HEK293T (cell line): ENCODE data around the gene URB1.
"Not testable (repeated sequence)": the region's sequence is repeated elsewhere in the genome, so short reads cannot be mapped to it uniquely, and the experiment has no call there.

ENCODE experiments used
- CTCF ChIA-PET: fragments of 350-600 bp; formaldehyde crosslinking; extraction: SDS; loops from one replicate; lab custom pipeline; 2021; ENCODE audit warnings: antibody characterized with exemption, inconsistent platforms; lab: Yijun Ruan, JAX
- POLR2A ChIA-PET: fragments of 350-600 bp; formaldehyde crosslinking; extraction: SDS; loops from one replicate; lab custom pipeline; 2020; ENCODE audit warnings: antibody characterized with exemption, inconsistent platforms; lab: Yijun Ruan, JAX
- DNase-seq: peaks from one replicate; pipeline ENCODE4 v3.0.0; 2012; ENCODE audit warnings: mixed read lengths; ENCODE audit errors: extremely low spot score
- ARNT ChIP-seq: fragments of 450-650 bp; IDR thresholded peaks from 2 replicates; pipeline ENCODE4 v1.6.1; 2017; ENCODE audit warnings: mild to moderate bottlenecking
- BHLHE40 ChIP-seq: fragments of 450-650 bp; IDR thresholded peaks from 2 replicates; pipeline ENCODE4 v1.6.1; 2016; ENCODE audit warnings: mild to moderate bottlenecking, moderate library complexity, borderline replicate concordance
- CTBP1 ChIP-seq: fragments of 450-650 bp; IDR thresholded peaks from 2 replicates; pipeline ENCODE4 v1.6.1; 2016; ENCODE audit warnings: borderline replicate concordance
- ELF4 ChIP-seq: fragments of 450-650 bp; IDR thresholded peaks from 2 replicates; pipeline ENCODE4 v1.6.1; 2017; ENCODE audit warnings: antibody characterized with exemption
- FOXA1 ChIP-seq: fragments of 450-650 bp; IDR thresholded peaks from 2 replicates; pipeline ENCODE4 v1.6.1; 2016; ENCODE audit warnings: mild to moderate bottlenecking
- FOXK2 ChIP-seq: fragments of 450-650 bp; IDR thresholded peaks from 2 replicates; pipeline ENCODE4 v1.6.1; 2016; ENCODE audit warnings: mild to moderate bottlenecking
- FOXM1 ChIP-seq: fragments of 450-650 bp; IDR thresholded peaks from 2 replicates; pipeline ENCODE4 v1.6.1; 2017; ENCODE audit warnings: mild to moderate bottlenecking, borderline replicate concordance
- HDGF ChIP-seq: fragments of 450-650 bp; IDR thresholded peaks from 2 replicates; pipeline ENCODE4 v1.6.1; 2017; ENCODE audit warnings: antibody characterized with exemption, borderline replicate concordance
- L3MBTL2 ChIP-seq: fragments of 450-650 bp; conservative IDR thresholded peaks from 2 replicates; pipeline ENCODE4 v1.6.1; 2016; ENCODE audit warnings: mild to moderate bottlenecking
- LEF1 ChIP-seq: fragments of 450-650 bp; IDR thresholded peaks from 2 replicates; pipeline ENCODE4 v1.6.1; 2017; ENCODE audit warnings: mild to moderate bottlenecking, borderline replicate concordance
- NFRKB ChIP-seq: fragments of 450-650 bp; IDR thresholded peaks from 2 replicates; pipeline ENCODE4 v1.6.1; 2016; ENCODE audit warnings: mild to moderate bottlenecking, moderate library complexity
- PKNOX1 ChIP-seq: fragments of 450-650 bp; IDR thresholded peaks from 2 replicates; pipeline ENCODE4 v1.6.1; 2016
- SP1 ChIP-seq: fragments of 450-650 bp; IDR thresholded peaks from 2 replicates; pipeline ENCODE4 v1.6.1; 2017
- SUZ12 ChIP-seq: fragments of 450-650 bp; IDR thresholded peaks from 2 replicates; pipeline ENCODE4 v1.6.1; 2016; ENCODE audit warnings: mild to moderate bottlenecking
- TARDBP ChIP-seq: fragments of 450-650 bp; IDR thresholded peaks from 2 replicates; pipeline ENCODE4 v1.6.1; 2016
- ZNF384 ChIP-seq: fragments of 450-650 bp; IDR thresholded peaks from 2 replicates; pipeline ENCODE4 v1.6.1; 2016

Gene URB1

GRCh38 chr21:32311621-32312020, 81.2 kb downstream of the URB1 start:
- TF ChIP-seq SUZ12 (no peak), NFRKB (no peak), LEF1 (no peak), ARNT (no peak), ZNF384 (no peak), PKNOX1 (no peak), ELF4 (no peak), FOXA1 (no peak), FOXK2 (no peak), BHLHE40 (no peak), L3MBTL2 (no peak), CTBP1 (no peak), HDGF (no peak), FOXM1 (no peak), SP1 (no peak), TARDBP (no peak)
- DNase-seq, result no peak
- ChIA-PET POLR2A (no interaction called here), CTCF (no interaction called here)

GRCh38 chr21:32310976-32311375, 81.8 kb downstream of the URB1 start:
- POLR2A ChIA-PET, CTCF ChIA-PET: not testable (repeated sequence)

GRCh38 chr21:32309906-32310460, 82.8 kb downstream of the URB1 start:
- DNase-seq, result no peak
- ChIA-PET POLR2A (interaction anchor here (1.2 kb wide), 1 partner anchor 82 kb away, joined by 3 read pairs; no protein-coding TSS in a partner anchor), CTCF (interaction anchor here (0.5 kb wide), 1 partner anchor 288 kb away, joined by 3 read pairs; no protein-coding TSS in a partner anchor)
- TF ChIP-seq ELF4 (no peak), PKNOX1 (no peak), CTBP1 (no peak), BHLHE40 (no peak), SUZ12 (no peak), NFRKB (no peak), FOXM1 (no peak), ZNF384 (no peak), FOXK2 (no peak), FOXA1 (no peak), LEF1 (no peak), SP1 (no peak), TARDBP (no peak), HDGF (no peak), ARNT (no peak)

More at GRCh38 chr21:32310976-32311375, 81.8 kb downstream of the URB1 start:
- DNase-seq, result not testable (repeated sequence)

GRCh38 chr21:32308696-32309095, 84.1 kb downstream of the URB1 start:
- no peak for TF ChIP-seq FOXK2
- TF ChIP-seq FOXM1, result no peak
- no peak for TF ChIP-seq FOXA1
- no peak for TF ChIP-seq LEF1
- TF ChIP-seq BHLHE40, result no peak
- TF ChIP-seq TARDBP, result no peak
- TF ChIP-seq HDGF, result no peak
- DNase-seq, result no peak
- ChIA-PET POLR2A (interaction anchor here (1.2 kb wide), 1 partner anchor 84 kb away, joined by 3 read pairs; no protein-coding TSS in a partner anchor), CTCF (interaction anchor here (0.6 kb wide), 1 partner anchor 686 kb away, joined by 3 read pairs; no protein-coding TSS in a partner anchor)

GRCh38 chr21:32307706-32308105, 85.1 kb downstream of the URB1 start:
- no peak for DNase-seq
- ChIA-PET CTCF (no interaction called here), POLR2A (no interaction called here)
- TF ChIP-seq ZNF384 (no peak), FOXM1 (no peak), SP1 (no peak), NFRKB (no peak), FOXA1 (no peak), PKNOX1 (no peak), LEF1 (no peak), ARNT (no peak), BHLHE40 (no peak), FOXK2 (no peak), ELF4 (no peak)

- CTCF ChIA-PET, result interaction anchor here (0.5 kb wide), 1 partner anchor 408 kb away, joined by 3 read pairs; no protein-coding TSS in a partner anchor
- POLR2A ChIA-PET, result no interaction called here
- DNase-seq, result peak; percentile 68
Measured at GRCh38 chr21:32306021-32306780, 86.6 kb downstream of the URB1 start.

More at GRCh38 chr21:32306021-32306780, 86.6 kb downstream of the URB1 start:
- TF ChIP-seq NFRKB, result no peak
- TF ChIP-seq HDGF, result no peak
- TF ChIP-seq CTBP1, result no peak
- no peak for TF ChIP-seq ARNT
- no peak for TF ChIP-seq SP1
- TF ChIP-seq TARDBP, result no peak
- no peak for TF ChIP-seq SUZ12
- TF ChIP-seq ZNF384, result no peak
- TF ChIP-seq PKNOX1, result no peak
- TF ChIP-seq FOXA1, result no peak
- TF ChIP-seq BHLHE40, result no peak
- TF ChIP-seq ELF4, result no peak
- no peak for TF ChIP-seq FOXM1
- no peak for TF ChIP-seq LEF1
- TF ChIP-seq L3MBTL2, result no peak
- TF ChIP-seq FOXK2, result no peak
